Stimulated activated CD8-positive, alpha-beta memory T cell treated with anti-CD3 and anti-CD28 coated beads, Interleukin-7, amount 100 ng/mL, for 1 hour (primary cell): Measurements from ENCODE around the gene PTMA.
"Not testable (repeated sequence)": the region's sequence is repeated elsewhere in the genome, so short reads cannot be mapped to it uniquely, and the experiment has no call there.

Experiments
- DNase-seq, 2 donors: peaks; one replicate each; pipeline ENCODE4 v3.0.0-alpha.2; 2020; ENCODE audit warnings: low read depth in 2 of 2

Gene PTMA

DNA sequence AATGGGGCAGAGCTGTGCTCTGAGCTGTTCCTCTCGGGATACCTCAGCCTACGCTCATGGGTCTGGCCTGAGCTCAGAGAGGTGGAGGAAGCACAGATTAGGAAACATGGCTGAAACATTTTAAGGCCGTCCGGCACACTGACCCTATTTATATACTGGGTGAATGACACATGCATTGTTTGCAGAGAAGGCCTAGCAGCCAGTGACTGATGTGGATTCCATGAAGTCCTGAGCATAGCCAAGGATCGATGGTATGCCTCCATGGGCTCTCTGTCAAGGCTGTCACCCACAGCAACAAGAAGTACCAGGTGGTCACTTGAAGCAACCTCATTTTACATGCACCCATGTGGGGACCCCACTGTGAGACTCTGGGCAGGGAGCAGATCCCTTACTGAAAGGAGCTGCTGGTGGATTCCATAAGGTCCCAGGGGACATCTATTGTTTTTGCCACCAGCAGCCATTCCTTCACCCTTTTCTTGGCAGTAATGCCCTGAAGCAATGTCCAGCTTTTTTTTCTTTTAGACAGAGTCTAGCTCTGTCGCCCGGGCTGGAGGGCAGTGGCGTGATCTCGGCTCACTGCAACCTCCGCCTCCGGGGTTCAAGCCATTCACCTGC, 8.4 kb downstream of the PTMA start:
- no peak for DNase-seq

DNA sequence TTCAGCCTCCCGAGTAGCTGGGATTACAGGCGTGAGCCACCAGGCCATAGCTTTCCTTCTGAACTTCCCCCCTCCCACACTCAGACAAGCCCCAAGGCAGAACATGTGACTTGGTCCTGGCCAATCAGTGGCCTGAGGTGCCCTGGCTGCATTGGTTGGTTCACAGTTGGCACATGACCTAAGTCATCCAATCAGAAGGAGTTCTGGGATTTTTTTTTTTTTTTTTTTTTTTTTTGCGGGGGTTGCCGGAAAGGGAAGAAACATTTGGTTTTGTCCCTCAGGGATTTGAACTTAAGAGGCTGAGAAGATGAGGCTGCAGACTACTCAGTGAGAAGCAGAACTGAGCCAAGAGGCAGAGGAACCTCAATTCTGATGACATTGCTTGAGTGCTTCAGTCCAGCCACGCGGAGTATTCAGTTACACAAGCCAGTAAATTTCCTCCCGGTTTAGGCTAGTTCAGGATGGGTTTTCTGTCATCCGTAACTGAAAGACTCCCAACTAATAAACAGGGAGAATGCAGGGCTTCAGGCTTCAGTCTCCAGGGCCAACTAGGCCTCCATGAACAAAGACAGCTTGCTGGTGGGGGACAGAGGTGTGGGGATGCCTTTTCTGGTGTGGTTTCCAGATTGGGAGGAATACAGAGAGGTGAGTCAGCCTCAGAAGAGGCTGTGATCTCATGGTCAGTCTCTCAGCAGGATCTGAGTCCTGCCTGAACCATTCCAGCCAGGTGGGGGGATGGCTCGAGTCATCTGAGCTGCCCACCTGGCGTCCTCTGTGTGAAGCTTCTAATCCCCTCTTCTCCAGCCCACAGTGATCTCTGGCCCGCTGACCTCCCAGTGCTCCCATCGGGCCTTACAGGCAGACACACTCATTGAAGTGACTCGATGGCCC, 9.2 kb downstream of the PTMA start:
- DNase-seq: no peak

DNA sequence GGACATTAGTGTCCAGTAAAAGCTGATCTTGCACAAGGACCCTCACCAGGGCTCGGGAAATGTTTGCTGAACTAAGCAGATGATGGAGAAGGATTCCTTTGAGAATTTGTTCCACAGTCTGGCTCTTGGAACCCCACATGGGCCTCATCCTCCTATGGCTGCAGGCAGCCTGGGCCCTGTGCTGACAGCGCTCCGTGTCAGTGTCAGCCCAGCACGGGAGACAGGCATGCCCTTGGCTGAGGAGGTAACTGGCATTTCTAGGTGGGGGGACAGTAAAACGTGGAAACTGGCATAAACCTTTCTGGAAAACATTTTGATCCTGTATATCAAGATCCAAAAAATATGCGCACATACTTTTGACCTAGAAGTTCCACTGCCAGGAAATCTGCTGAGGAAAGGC, 10.5 kb downstream of the PTMA start:
- no peak for DNase-seq

DNA sequence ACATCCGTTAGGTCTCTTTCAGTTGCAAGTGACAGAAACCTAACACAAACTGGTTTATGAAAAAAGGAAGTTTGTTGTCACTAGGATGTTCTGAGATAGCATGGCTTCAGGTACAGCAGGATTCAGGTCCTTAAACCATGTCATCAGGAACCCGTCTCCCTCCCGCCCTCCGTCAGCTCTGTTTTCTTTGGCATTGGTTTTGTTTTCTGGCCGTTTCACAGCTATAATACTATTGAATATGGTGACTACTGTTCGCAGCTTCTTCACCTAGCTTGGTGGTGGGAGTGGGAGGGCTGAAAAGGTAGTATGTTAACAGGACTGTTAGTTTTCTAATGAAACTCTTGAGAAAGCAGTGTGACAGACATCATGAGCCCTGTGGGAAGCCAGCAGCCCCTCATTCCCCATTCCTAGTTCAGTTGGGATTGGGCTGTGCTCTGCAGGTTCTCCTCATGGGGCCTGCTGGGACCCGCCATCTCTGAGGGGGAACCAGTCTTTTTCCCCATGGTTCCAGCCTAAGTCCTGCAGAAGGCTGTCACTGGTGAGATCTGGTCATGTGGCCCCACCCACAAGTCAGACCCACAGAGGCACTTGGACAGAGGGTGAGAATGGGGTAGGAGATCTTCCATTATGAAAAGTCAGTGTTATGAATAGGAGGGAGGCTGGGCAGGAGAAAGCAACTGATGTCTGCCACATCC, 12.1 kb downstream of the PTMA start:
- no peak for DNase-seq

DNA sequence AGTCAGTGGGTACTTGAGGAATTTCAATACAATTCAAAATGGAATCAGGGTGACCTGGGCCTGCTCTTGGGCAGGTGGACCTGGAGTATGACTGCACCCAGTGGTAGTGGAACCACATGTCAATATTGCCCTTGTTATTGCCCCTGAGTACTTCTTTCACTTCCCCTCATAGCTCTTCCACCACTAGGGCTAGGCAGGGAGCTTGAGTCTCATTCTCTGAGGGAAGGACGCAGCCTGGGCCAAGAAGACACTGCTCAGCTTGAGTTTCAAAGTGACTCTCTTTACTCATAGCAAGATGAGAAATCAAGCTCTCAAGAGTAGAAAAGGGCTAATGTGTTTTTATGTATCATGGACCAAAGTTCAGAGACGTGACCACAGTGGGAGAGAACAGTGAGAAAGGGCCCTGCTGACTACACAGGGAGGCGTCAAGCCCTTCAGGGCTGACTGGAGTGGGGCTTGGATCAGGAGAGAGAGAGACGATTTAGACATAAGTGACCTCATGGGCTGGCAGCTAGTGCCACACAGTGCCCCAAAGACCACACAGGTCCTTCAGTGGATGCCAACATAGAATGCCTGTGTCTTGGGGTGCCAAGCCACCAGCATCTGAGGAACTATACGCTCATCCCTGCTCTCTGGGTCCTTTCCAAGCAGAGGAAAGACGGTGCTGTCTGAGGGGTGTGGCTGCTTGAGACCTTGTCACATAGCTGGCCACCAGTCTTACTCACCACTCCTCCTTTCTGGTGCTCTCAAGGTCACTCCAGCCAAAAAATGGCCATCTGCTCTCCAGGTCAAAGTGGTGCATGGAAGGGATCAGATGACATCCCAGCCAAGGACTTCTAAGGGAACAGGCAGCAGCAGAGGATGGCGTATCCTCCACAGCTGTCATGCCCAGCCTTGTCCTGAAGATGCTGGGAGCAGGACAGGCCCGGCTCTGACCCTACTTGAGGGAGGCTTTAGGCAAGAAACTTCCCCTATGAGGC, 13.0 kb downstream of the PTMA start:
- no peak for DNase-seq

DNA sequence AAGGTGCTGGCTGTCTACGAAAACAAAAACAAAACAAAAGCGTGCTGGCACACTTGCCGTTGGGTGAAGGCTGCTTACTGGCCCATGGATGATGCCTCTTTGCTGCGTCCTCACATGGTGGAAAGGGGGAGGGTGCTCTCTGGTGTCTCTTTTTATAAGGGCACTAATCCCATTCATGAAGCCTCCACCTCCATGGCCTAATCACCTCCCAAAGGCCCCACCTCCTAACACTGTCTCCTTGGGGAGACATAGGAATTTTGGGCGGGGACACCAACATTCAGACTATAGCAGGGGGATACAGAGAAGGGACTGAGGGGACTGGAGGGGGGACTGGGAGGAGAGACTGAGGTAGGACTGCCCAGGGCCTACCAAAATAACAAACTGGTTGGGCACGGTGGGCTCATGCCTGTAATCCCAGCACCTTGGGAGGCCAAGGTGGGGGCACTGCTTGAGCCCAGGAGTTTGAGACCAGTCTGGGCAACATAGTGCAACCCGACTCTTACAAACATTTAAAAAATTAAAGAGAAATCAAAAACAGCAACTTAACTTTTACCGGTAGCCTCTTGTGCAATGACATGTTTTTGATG, 14.5 kb downstream of the PTMA start:
- no peak for DNase-seq

DNA sequence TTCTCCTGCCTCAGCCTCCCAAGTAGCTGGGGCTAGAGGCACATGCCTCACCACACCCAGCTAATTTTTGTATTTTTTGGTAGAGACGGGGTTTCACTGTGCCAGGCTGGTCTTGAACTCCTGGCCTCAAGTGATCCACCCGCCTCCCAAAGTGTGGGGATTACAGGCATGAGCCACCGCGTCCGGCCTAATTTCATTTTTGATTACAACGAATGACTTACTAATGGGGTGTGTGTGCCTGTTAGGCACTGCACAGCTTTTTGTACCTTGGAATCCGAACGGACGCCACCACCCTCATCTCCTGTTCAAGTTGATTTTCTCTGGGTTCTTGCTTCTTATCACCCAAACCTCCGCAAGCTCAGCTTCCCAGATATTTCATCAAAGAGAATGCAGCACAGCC, 17.2 kb downstream of the PTMA start:
- DNase-seq: no peak

DNA sequence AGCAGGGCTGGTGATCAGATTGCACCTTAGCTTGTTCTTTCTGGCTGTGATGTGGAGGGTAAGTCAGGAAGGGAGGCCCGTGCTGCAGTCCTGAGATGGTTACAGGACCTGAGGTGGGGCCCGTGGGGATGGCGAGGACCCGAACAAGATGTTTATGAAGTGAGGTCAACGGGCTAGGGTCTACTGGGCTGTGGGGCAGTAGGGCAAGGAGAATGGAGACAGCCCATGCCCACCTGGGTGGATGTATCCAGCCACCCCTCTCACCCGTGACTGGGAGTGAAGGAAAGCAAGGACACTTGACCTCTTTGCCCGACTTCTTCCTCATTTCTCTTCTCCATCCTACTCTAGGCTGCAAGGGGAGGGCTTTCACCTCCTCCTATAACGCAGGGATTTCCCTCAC, 18.0 kb downstream of the PTMA start:
- DNase-seq: no peak

DNA sequence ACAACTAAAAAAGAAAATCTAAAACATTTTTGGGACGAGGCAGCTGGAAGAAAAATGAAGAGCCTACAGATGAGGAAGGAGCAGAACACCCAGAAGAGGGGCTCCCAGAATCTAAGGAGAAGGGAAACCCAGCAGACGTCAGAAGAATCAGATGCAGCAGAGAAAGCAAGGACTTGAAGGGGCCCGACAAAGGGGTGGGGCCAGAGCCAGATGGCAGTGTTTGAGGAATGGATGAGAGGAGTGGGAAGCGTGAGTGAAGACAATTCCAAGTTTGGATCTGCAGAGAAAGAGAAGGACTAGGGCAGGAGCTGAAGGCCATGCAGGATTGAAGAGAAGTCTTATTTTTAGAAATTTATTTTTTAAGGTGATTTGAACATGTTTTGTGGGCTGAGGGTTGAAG, 19.3 kb downstream of the PTMA start:
- DNase-seq: no peak

DNA sequence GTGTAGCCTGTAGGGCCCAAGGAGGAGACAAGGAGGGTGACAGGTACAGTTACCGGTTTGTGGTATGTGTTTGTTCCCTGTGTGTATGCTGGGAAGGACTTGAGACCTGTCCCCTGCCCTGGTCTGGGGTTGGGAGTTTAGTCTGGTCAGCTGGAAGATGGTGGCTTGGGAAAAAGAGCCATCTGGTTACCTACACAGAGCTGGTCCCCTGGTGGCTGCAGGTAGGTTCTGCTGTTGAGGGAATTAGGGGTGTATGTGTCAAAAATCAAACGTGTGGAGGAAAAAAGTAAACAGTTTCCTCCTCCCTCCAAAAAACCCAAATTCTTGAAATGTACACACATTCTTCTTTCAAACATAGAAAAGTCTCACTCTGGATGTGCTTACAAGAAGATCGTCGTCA, 24.3 kb downstream of the PTMA start:
- no peak for DNase-seq

DNA sequence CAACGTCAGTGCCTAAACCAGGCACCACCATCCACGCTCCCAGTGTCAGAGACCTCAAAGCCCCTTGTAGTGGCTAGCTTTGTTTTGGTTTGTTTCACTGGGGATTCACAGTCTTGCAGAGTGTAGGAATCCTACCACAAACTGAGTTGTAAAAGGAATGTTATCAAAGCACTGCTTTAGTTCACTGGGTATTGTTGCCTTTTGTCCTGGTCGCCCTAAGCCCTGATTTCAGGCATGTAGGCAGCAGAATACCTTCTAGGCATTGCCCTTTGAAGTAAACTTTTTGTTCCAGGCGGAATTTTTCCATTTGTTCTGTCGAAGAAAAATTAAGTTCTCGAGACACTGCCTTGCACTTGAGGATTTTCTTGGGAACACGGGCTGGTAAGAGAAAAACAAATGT, 29.4 kb downstream of the PTMA start:
- no peak for DNase-seq

DNA sequence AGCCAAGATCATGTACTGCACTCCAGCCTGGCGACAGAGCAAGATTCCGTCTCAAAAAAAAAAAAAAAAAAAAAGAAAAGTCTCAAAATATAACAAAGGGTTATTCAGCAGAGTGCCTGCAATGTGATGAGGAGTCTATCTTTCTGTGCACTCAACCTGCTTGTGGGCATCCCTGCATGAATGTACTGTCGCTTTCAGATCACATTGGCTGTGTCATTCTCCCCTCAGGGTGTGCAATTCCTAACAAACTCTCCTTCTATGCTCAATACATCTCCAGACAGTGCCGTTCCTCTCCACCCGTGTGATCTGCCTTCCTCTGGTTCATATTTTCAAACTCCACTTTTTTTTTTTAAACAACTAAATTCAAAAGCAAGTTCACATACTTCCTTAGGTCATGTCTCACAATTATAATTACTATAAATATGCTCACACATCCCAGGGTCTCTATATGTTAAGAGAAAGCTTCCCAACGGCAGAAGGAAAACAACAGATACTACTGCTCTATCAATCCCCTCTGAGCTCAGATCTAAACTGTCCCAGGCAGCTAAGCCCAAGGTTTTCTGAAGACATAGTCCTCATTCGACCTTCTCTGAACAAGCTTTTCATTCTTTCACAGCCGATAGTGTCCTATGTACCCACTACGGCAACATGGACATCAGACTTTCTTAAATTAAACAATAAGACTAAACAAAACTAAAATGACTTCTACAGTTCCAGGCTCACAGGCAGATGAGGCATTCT, 35.2 kb downstream of the PTMA start:
- DNase-seq: no peak

DNA sequence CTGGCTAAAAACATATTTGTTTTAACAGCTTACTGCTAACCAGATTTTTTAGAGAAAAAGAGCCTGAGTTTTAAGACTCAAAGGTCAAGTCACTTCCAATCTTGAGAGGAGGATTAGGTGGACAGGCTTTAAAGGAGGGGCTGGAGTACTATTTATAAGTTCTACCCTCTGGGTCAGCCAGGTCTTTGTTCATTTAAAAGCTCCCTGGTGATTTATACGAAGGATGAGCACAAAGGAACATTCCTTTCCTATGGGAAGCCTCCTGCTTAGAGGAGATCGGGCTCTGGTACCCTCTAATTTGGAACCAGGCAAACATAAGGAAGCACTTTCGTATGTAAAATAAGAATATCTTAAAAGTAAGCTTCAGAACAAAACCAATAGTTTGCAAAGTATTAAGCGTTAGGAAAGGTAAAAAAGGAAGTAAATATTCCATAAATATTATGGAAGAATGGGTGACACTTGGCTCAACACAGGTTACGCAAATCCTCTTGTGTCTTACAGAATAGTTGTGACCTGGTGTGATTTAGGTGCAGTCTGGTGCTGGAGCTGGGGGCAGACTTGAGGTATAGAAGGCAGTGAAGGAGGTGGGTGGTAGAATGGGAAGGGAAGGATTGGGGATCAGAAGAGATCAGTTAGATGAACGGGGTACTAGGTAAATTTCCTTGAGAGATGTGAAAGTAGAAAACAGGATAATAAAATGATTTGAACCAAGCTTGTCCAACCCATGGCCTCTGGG, 37.1 kb downstream of the PTMA start:
- no peak for DNase-seq

DNA sequence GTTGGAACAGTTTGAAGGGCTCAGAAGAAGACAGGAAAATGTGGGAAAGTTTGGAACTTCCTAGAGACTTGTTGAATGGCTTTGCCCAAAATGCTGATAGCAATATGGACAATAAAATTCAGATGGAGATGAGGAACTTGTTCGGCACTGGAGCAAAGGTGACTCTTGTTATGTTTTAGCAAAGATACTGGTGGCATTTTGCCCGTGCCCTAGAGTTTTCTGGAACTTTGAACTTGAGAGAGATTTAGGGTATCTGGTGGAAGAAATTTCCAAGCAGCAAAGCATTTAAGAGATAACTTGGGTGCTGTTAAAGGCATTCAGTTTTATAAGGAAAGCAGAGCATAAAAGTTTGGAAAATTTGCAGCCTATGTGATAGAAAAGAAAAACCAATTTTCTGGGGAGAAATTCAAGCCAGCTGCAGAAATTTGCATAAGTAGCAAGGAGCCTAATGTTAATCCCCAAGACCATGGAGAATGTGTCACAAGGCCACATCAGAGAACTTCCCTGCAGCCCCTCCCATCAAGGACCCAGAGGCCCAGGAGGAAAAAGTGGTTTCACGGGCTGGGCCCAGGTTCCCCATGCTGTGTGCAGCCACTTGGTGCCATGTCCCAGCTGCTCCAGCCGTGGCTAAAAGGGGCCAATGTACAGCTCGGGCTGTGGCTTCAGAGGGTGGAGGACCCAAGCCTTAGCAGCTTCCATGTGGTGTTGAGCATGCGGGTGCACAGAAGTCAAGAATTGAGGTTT, 40.0 kb downstream of the PTMA start:
- not testable (repeated sequence) for DNase-seq

DNA sequence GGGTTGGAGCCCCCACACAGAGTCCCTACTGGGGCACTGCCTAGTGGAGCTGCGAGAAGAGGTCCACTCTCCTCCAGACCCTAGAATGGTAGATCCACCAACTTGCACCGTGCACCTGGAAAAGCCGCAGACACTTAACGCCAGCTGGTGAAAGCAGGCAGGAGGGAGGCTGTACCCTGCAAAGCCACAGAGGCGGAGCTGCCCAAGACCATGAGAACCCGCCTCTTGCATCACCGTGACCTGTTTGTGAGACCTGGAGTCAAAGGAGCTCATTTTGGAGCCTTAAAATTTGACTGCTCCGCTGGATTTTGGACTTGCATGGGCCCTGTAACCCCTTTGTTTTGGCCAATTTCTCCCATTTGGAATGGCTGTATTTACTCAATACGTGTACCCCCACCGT, 40.7 kb downstream of the PTMA start:
- not testable (repeated sequence) for DNase-seq

DNA sequence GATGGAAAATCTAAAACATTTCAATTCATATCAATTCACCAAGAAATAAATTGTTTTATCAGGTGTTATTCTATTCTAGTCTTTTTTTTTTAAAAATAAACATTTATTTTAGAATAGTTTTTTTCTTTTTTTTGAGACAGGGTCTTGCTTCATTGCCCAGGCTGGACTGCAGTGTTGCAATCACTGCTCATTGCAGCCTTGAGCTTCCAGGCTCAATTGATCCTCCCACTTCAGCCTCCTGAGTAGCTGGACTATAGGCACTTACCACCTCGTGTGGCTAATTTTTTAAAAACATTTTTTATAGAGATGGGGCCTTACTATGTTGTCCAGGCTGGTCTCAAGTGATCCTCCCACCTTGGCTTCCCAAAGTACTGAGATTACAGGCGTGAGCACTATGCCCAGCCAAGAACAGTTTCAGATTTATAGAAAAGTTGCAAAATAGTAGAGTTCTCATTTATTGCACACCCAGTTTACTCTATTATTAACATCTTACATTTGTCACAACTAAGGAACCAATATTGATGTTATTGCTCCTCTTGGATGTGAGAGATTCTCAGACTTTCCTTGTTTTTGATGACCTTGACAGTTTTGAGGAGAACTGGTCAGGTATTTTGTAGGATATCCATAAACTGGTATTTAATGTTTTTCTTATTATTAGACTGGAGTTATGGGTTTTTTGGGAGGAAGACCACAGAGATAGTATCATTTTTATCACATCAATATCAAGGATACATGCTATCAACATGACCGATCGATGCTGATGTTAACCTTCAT, 42.9 kb downstream of the PTMA start:
- no peak for DNase-seq

DNA sequence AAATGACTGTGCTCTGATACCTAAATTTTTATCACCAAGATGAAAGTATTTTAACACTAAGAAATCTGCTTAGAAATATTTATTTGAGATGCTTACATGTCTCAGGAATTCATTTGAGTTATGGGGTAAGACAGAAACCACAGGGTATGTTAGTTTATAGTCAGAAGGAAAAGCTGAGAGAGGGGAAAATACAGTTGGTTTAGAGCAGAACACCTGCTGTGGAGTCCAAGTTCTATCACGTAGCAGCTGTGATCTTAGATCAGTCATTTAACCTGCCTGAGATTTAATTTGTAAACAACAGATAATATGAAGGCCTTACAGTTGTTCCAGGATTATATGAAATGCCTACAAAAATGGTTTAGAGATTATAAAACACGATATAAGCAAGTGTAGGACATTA, 43.7 kb downstream of the PTMA start:
- no peak for DNase-seq

DNA sequence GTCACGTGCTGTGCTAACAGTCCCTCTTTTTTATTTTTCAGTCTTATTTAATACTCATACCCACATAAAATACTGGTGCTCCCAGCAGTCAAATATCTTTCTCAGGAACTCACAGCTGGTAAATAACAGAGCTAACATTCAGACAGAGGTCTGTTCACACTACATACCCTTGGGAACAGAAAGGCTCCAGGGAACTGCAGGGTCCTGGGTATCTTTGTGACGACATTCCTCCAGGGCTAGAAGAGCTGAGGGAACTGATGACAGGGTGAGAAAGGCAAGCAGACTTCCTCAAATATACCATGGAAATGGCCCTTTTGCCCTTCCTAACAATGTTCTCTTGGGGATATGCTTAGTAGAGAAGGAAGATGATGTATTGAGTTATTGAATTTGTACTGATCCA, 53.4 kb downstream of the PTMA start:
- DNase-seq: no peak
